GM23338 (cell line): ENCODE measurements around the gene CCDC106. TPM values are rescaled to one million over a fixed set of nuclear protein-coding genes. Genes with fewer than 3 reads are reported as not detected.
A peak's percentile ranks its signal among the peaks of the same experiment; 100 is the strongest.

Experiments
- ATAC-seq: fragments of 200-7000 bp; cut with Tn5 transposase; 3 replicates; pipeline ENCODE4 v1.9.1; 2020
- DNase-seq: peaks from one replicate; pipeline ENCODE4 v3.0.0-alpha.2; 2015; ENCODE audit warnings: low spot score
- H2AFZ ChIP-seq: fragments of 200-600 bp; sonication (generic); 2 replicates; pipeline ENCODE4 v1.8.0; 2016; ENCODE audit warnings: antibody characterized with exemption, mild to moderate bottlenecking, moderate library complexity
- H3F3A ChIP-seq: fragments of 200-600 bp; sonication (generic); replicated peaks from 2 replicates; pipeline ENCODE4 v1.8.0; 2017; ENCODE audit warnings: antibody characterized with exemption, mixed run types, low read depth
- H3K27ac ChIP-seq: fragments of 200-600 bp; sonication (generic); 2 replicates; pipeline ENCODE4 v1.6.1; 2016; ENCODE audit warnings: low read depth
- H3K27me3 ChIP-seq: fragments of 200-600 bp; sonication (generic); 2 replicates; pipeline ENCODE4 v1.8.0; 2016; ENCODE audit warnings: mild to moderate bottlenecking, mixed run types, moderate library complexity; ENCODE audit not compliant: insufficient read depth
- H3K36me3 ChIP-seq: fragments of 200-600 bp; sonication (generic); 2 replicates; pipeline ENCODE4 v1.8.0; 2016; ENCODE audit warnings: mild to moderate bottlenecking; ENCODE audit not compliant: insufficient read depth
- H3K4me1 ChIP-seq: fragments of 200-600 bp; sonication (generic); 2 replicates; pipeline ENCODE4 v1.8.0; 2016; ENCODE audit warnings: mild to moderate bottlenecking, moderate library complexity; ENCODE audit not compliant: insufficient read depth
- H3K4me2 ChIP-seq: fragments of 200-600 bp; sonication (generic); 2 replicates; pipeline ENCODE4 v1.7.1; 2017; ENCODE audit warnings: mixed run types
- H3K4me3 ChIP-seq: fragments of 200-600 bp; sonication (generic); 2 replicates; pipeline ENCODE4 v1.6.1; 2016; ENCODE audit warnings: mixed run types
- H3K79me2 ChIP-seq: fragments of 200-600 bp; sonication (generic); replicated peaks from 2 replicates; pipeline ENCODE4 v1.8.0; 2017; ENCODE audit warnings: mild to moderate bottlenecking; ENCODE audit not compliant: insufficient read depth
- H3K9me2 ChIP-seq: fragments of 200-600 bp; sonication (generic); 2 replicates; pipeline ENCODE4 v1.8.0; 2017; ENCODE audit not compliant: insufficient read depth
- H4K20me1 ChIP-seq: fragments of 200-600 bp; sonication (generic); replicated peaks from 2 replicates; pipeline ENCODE4 v1.8.0; 2017; ENCODE audit warnings: mild to moderate bottlenecking; ENCODE audit not compliant: insufficient read depth
- H3K27ac Mint-ChIP-seq: 2 replicates; pipeline ENCODE4 v1.8.0; 2020; ENCODE audit warnings: inconsistent platforms, mild to moderate bottlenecking, moderate library complexity, mixed read lengths
- H3K27me3 Mint-ChIP-seq: 3 replicates; pipeline ENCODE4 v1.8.0; 2022; ENCODE audit warnings: low read depth, mild to moderate bottlenecking, moderate library complexity, mixed read lengths, inconsistent platforms; ENCODE audit not compliant: insufficient read depth, poor library complexity
- H3K36me3 Mint-ChIP-seq: 3 replicates; pipeline ENCODE4 v1.8.0; 2021; ENCODE audit warnings: low read depth, mild to moderate bottlenecking, inconsistent platforms, moderate library complexity, mixed read lengths
- H3K4me1 Mint-ChIP-seq: 3 replicates; pipeline ENCODE4 v1.8.0; 2020; ENCODE audit warnings: mild to moderate bottlenecking, inconsistent platforms, mixed read lengths
- H3K4me3 Mint-ChIP-seq: 3 replicates; pipeline ENCODE4 v1.8.0; 2021; ENCODE audit warnings: moderate library complexity, mild to moderate bottlenecking, inconsistent platforms, mixed read lengths
- H3K9me3 Mint-ChIP-seq: 3 replicates; pipeline ENCODE4 v1.8.0; 2020; ENCODE audit warnings: moderate library complexity, mild to moderate bottlenecking, inconsistent platforms, mixed read lengths
- CREB1 ChIP-seq: fragments of 250-450 bp; sonication (Bioruptor Pico); IDR thresholded peaks from 2 replicates; pipeline ENCODE4 v1.5.0; 2020; ENCODE audit warnings: low read depth, mild to moderate bottlenecking, moderate library complexity
- JUNB ChIP-seq: IDR thresholded peaks from one replicate; pipeline ENCODE4 v1.6.1; 2016; ENCODE audit warnings: antibody characterized with exemption; ENCODE audit not compliant: unreplicated experiment
- POLR2AphosphoS5 ChIP-seq: IDR thresholded peaks from 2 replicates; pipeline ENCODE4 v1.6.1; 2016; ENCODE audit warnings: antibody characterized with exemption, low read depth
- STAT1 ChIP-seq: IDR thresholded peaks from one replicate; pipeline ENCODE4 v1.6.1; 2016; ENCODE audit warnings: antibody characterized with exemption; ENCODE audit not compliant: unreplicated experiment
- ZNF114 ChIP-seq: fragments of 250-450 bp; sonication (Bioruptor Pico); IDR thresholded peaks from 2 replicates; pipeline ENCODE4 v1.5.0; 2020; ENCODE audit warnings: mild to moderate bottlenecking, moderate library complexity
- polyA plus RNA-seq: library from polyadenylated mRNA; unstranded; fragments of >200 nt; fragmentation: Nextera tagmentation; extraction: Ambion mirVana; gene quantifications from 2 replicates; pipeline ENCODE4 v1.2.1, GENCODE V29; 2016
- total RNA-seq: library from RNA; depleted of rRNA; stranded (reverse); fragments of >200 nt; shearing (Covaris generic); gene quantifications from 2 replicates; pipeline ENCODE4 v1.2.3, GENCODE V29; 2014
- TF ChIP-seq, protein P1 (sequence below): fragments of 250-450 bp; sonication (Bioruptor Pico); IDR thresholded peaks from 2 replicates; pipeline ENCODE4 v1.5.0; 2020; ENCODE audit warnings: mild to moderate bottlenecking, moderate library complexity
- TF ChIP-seq, protein P2 (sequence below): IDR thresholded peaks from one replicate; pipeline ENCODE4 v1.6.1; 2018; ENCODE audit warnings: antibody characterized with exemption; ENCODE audit not compliant: unreplicated experiment

The CCDC106 gene
- total and polyA plus RNA-seq, 2 experiments from 2014 or later, result 12.0 to 17.6 TPM

DNA sequence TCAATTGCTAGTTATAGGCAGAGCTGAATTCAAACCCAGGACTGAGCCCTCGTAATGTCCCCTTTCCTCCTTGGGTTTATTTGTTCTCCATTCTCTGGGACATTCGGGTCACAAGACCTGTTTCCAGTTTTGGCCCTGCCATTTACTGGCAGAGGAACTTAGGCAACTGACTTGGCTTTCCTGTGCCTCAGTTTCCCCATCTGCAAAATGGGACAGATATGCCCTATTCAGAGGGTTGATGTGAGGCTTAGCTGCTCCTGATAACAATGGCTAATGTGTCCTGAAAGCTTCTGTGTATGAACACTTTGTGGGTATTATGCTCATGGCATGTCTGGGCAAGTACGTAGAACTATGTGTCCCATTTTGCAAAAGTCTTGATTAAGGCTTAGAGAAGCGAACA is 46.9 kb upstream of the CCDC106 start:
- peaks cover 18% of the 10 kb centered on the region for H3K4me1 ChIP-seq
- Mint-ChIP-seq H3K4me1 (peaks cover 30% of the 10 kb centered on the region), H3K4me3 (peak overlapping the region; percentile 74), H3K27me3 (peaks cover 34% of the 10 kb centered on the region), H3K27ac (no peak overlapping the region; the same call in 1 of the 2 replicates), H3K9me3 (peaks cover 6% of the 10 kb centered on the region), H3K36me3 (peaks cover 15% of the 10 kb centered on the region)
- DNase-seq (no peak), ATAC-seq (no peak)
- no peaks in the 10 kb centered on the region for H3K9me2 ChIP-seq
- H3K27ac ChIP-seq, result no peak overlapping the region; the same call in 1 of the 2 replicates
- no peaks in the 10 kb centered on the region; the same call in 1 of the 2 replicates for H3K79me2 ChIP-seq
- H3K4me2 ChIP-seq, result peak overlapping the region; percentile 95
- no peaks in the 10 kb centered on the region for H3K36me3 ChIP-seq
- H3F3A ChIP-seq, result peaks cover 20% of the 10 kb centered on the region
- H3K27me3 ChIP-seq, result no peaks in the 10 kb centered on the region
- peak overlapping the region; percentile 58 for H3K4me3 ChIP-seq
- H2AFZ ChIP-seq, result no peak overlapping the region
- TF ChIP-seq STAT1 (no peak), JUNB (no peak), ZNF114 (no peak), CREB1 (CRISPR knock-in tag) (no peak), POLR2AphosphoS5 (no peak)
- TF ChIP-seq, protein P1, sequence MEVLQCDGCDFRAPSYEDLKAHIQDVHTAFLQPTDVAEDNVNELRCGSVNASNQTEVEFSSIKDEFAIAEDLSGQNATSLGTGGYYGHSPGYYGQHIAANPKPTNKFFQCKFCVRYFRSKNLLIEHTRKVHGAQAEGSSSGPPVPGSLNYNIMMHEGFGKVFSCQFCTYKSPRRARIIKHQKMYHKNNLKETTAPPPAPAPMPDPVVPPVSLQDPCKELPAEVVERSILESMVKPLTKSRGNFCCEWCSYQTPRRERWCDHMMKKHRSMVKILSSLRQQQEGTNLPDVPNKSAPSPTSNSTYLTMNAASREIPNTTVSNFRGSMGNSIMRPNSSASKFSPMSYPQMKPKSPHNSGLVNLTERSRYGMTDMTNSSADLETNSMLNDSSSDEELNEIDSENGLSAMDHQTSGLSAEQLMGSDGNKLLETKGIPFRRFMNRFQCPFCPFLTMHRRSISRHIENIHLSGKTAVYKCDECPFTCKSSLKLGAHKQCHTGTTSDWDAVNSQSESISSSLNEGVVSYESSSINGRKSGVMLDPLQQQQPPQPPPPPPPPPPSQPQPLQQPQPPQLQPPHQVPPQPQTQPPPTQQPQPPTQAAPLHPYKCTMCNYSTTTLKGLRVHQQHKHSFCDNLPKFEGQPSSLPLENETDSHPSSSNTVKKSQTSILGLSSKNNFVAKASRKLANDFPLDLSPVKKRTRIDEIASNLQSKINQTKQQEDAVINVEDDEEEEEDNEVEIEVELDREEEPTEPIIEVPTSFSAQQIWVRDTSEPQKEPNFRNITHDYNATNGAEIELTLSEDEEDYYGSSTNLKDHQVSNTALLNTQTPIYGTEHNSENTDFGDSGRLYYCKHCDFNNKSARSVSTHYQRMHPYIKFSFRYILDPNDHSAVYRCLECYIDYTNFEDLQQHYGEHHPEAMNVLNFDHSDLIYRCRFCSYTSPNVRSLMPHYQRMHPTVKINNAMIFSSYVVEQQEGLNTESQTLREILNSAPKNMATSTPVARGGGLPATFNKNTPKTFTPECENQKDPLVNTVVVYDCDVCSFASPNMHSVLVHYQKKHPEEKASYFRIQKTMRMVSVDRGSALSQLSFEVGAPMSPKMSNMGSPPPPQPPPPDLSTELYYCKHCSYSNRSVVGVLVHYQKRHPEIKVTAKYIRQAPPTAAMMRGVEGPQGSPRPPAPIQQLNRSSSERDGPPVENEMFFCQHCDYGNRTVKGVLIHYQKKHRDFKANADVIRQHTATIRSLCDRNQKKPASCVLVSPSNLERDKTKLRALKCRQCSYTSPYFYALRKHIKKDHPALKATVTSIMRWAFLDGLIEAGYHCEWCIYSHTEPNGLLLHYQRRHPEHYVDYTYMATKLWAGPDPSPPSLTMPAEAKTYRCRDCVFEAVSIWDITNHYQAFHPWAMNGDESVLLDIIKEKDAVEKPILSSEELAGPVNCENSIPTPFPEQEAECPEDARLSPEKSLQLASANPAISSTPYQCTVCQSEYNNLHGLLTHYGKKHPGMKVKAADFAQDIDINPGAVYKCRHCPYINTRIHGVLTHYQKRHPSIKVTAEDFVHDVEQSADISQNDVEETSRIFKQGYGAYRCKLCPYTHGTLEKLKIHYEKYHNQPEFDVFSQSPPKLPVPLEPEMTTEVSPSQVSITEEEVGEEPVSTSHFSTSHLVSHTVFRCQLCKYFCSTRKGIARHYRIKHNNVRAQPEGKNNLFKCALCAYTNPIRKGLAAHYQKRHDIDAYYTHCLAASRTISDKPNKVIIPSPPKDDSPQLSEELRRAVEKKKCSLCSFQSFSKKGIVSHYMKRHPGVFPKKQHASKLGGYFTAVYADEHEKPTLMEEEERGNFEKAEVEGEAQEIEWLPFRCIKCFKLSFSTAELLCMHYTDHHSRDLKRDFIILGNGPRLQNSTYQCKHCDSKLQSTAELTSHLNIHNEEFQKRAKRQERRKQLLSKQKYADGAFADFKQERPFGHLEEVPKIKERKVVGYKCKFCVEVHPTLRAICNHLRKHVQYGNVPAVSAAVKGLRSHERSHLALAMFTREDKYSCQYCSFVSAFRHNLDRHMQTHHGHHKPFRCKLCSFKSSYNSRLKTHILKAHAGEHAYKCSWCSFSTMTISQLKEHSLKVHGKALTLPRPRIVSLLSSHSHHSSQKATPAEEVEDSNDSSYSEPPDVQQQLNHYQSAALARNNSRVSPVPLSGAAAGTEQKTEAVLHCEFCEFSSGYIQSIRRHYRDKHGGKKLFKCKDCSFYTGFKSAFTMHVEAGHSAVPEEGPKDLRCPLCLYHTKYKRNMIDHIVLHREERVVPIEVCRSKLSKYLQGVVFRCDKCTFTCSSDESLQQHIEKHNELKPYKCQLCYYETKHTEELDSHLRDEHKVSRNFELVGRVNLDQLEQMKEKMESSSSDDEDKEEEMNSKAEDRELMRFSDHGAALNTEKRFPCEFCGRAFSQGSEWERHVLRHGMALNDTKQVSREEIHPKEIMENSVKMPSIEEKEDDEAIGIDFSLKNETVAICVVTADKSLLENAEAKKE (CRISPR knock-in tag), result no peak
- TF ChIP-seq, protein P2, sequence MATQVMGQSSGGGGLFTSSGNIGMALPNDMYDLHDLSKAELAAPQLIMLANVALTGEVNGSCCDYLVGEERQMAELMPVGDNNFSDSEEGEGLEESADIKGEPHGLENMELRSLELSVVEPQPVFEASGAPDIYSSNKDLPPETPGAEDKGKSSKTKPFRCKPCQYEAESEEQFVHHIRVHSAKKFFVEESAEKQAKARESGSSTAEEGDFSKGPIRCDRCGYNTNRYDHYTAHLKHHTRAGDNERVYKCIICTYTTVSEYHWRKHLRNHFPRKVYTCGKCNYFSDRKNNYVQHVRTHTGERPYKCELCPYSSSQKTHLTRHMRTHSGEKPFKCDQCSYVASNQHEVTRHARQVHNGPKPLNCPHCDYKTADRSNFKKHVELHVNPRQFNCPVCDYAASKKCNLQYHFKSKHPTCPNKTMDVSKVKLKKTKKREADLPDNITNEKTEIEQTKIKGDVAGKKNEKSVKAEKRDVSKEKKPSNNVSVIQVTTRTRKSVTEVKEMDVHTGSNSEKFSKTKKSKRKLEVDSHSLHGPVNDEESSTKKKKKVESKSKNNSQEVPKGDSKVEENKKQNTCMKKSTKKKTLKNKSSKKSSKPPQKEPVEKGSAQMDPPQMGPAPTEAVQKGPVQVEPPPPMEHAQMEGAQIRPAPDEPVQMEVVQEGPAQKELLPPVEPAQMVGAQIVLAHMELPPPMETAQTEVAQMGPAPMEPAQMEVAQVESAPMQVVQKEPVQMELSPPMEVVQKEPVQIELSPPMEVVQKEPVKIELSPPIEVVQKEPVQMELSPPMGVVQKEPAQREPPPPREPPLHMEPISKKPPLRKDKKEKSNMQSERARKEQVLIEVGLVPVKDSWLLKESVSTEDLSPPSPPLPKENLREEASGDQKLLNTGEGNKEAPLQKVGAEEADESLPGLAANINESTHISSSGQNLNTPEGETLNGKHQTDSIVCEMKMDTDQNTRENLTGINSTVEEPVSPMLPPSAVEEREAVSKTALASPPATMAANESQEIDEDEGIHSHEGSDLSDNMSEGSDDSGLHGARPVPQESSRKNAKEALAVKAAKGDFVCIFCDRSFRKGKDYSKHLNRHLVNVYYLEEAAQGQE, result no peak
- no peaks in the 10 kb centered on the region for H4K20me1 ChIP-seq
